Cardiac fibroblast (primary cell): ENCODE data around the gene ZBTB46.
A peak's percentile ranks its signal among the peaks of the same experiment; 100 is the strongest.
"Not testable (repeated sequence)": the region's sequence is repeated elsewhere in the genome, so short reads cannot be mapped to it uniquely, and the experiment has no call there.

Source experiments
- DNase-seq, 2 donors: peaks; one replicate each; pipeline versions ENCODE4 v3.0.0 to v3.0.0-alpha.2; 2010; ENCODE audit warnings: low read depth in 2 of 2
- H3K4me3 ChIP-seq, 2 donors: replicated peaks in 1 of 2; 1 replicate in 1 of 2; 2 replicates in 1 of 2; pipeline ENCODE4 v1.5.1; 2011; ENCODE audit warnings: low read depth in 2 of 2, low read length in 2 of 2, mild to moderate bottlenecking in 2 of 2, moderate library complexity in 1 of 2
- TF ChIP-seq, protein P1 (sequence below): IDR thresholded peaks from one replicate; pipeline ENCODE4 v1.5.1; 2011; ENCODE audit warnings: low read depth, mild to moderate bottlenecking, low read length, inconsistent platforms

Gene ZBTB46

DNA sequence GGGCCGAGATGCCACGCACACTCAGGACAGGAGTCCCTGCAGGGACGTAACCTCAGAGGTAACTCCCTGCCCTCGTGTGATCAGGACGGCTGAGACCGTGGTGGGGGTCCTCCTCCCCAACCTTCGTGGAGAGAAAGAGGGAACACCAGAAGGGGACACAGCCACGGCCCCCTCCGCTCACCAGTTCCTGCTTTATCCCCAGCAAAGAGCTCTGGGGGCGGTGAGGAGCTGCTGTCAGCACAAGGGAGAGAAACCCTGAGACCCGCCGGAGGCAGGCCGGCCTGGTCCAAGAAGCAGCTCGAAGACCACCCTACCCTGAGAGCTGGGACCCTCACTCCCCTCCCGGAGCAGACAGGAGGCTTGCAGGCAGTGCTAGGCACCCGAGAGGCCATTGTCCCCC is 47.1 kb downstream of the ZBTB46 start:
- DNase-seq: no peak
- TF ChIP-seq, protein P1, sequence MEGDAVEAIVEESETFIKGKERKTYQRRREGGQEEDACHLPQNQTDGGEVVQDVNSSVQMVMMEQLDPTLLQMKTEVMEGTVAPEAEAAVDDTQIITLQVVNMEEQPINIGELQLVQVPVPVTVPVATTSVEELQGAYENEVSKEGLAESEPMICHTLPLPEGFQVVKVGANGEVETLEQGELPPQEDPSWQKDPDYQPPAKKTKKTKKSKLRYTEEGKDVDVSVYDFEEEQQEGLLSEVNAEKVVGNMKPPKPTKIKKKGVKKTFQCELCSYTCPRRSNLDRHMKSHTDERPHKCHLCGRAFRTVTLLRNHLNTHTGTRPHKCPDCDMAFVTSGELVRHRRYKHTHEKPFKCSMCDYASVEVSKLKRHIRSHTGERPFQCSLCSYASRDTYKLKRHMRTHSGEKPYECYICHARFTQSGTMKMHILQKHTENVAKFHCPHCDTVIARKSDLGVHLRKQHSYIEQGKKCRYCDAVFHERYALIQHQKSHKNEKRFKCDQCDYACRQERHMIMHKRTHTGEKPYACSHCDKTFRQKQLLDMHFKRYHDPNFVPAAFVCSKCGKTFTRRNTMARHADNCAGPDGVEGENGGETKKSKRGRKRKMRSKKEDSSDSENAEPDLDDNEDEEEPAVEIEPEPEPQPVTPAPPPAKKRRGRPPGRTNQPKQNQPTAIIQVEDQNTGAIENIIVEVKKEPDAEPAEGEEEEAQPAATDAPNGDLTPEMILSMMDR: no peak
- H3K4me3 ChIP-seq: no peak overlapping the region

DNA sequence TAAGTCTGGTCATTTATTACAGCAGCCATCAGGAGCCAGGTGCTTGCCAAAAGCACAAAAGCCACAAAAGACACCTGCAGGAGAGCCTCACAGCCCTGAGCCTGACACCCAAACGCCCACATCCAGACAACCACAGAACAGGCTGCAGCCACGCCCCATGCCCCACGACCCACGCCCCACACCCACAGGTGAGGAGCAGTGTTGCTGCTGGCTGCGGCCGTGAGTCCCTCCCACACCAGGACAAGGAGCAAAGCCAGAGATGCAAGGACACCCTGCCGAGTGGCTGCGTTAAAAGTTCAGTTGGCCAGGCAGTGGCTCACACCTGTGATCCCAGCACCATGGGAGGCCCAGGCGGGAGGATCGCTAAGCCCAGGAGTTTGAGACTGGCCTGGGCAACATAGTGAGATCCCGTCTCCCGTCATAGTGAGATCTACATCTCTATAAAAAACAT is 48.5 kb downstream of the ZBTB46 start:
- no peak overlapping the region for H3K4me3 ChIP-seq
- no peak for DNase-seq
- TF ChIP-seq, protein P1: no peak

- H3K4me3 ChIP-seq: no peak overlapping the region
- TF ChIP-seq, protein P1: no peak
- no peak for DNase-seq
These were observed 49.0 kb downstream of the ZBTB46 start for GRCh38 chr20:63782051-63782471.

GRCh38 chr20:63781181-63781580 is 49.9 kb downstream of the ZBTB46 start:
- TF ChIP-seq, protein P1: no peak
- no peak for DNase-seq
- no peak overlapping the region for H3K4me3 ChIP-seq

DNA sequence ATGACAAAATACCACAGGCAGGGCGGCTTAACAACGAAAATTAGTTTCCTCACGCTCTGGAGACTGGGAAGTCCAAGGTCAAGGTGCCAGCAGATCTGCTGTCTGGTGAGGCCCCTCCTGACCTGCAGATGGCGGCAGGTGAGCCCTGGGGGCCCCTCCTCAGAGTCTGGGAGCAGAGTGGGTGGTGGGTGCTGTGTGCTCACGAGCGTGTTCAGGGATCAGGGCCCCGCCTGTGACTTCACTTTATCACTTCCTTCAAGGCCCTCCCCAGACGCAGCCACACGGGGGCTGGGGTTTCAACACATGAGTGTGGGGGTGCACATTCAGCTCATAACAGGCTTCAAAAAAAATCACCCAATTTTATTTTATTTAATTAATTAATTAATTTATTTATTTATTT is 52.2 kb downstream of the ZBTB46 start:
- DNase-seq: no peak
- TF ChIP-seq, protein P1: no peak
- H3K4me3 ChIP-seq: no peak overlapping the region

DNA sequence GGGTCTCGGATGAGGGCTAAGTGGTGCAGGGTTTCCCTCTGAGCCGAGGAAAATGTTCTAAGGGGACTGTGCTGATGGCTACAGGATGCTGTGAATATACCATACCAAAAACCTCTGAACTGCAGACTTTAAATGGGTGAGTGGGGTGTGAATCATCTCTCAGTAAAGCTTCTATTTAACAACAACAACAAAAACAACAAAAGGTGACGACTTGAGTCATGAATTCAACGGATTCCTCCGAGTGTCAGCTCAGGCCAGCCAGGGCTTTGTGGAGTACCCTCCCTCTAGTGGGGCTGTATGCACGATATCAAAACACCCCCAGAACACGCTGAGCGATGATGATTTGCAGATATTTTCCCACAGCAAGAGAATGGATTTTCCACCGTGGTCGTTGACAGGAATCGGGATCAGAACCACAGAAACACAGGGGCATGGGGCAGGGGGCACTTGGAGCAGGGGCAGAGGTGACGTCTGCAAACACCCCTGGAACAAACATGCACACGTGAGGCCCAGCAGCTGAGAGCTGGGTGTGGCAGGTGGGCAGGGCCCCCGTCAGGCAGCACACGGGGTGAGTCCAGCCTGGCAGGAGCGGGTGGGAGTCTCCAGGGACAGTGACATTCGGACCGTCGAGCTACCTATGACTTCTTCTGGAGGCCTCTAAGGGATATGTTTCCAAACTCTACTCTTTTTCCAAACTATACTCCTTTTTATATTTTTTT is 52.9 kb downstream of the ZBTB46 start:
- no peak overlapping the region for H3K4me3 ChIP-seq
- TF ChIP-seq, protein P1: no peak
- DNase-seq: peak in 1 of 2 donors; percentile 54

DNA sequence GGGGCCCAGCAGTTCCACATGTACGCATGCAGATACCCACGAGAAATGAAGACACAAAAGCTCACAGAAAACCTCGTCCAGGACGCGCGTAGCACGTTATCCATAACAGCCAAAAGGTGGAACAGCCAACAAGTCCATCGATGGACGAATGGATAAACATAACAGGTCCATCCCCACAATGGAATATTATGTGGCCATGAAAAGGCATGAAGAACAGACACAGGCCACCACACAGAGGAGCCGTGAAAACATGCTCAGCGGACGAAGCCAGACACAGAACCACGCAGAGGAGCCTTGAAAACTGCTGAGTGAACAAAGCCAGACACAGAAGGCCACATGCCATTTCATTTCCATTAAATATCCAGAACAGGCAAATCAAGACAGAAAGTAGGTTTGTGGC is 53.5 kb downstream of the ZBTB46 start:
- no peak for DNase-seq
- H3K4me3 ChIP-seq: no peak overlapping the region
- TF ChIP-seq, protein P1: no peak

GRCh38 chr20:63776875-63777274 is 54.2 kb downstream of the ZBTB46 start:
- not testable (repeated sequence) for DNase-seq, H3K4me3 ChIP-seq
